Peyer's patch (tissue), 4 donors: ENCODE results near the gene DCDC2.

ENCODE experiments used
- CTCF ChIP-seq, 6 experiments: fragments of 450-650 bp in 4 of 6; fragments of 200-600 bp in 2 of 6; sonication (generic) in 1 of 6; IDR thresholded peaks; one replicate each; pipeline ENCODE4 v1.5.1; 2017 to 2019; ENCODE audit warnings: antibody characterized with exemption in 6 of 6, mild to moderate bottlenecking in 3 of 6, moderate library complexity in 1 of 6
- POLR2A ChIP-seq, 2 donors: fragments of 450-650 bp; IDR thresholded peaks; one replicate each; pipeline ENCODE4 v1.5.1; 2017; ENCODE audit warnings: antibody characterized with exemption in 2 of 2, mild to moderate bottlenecking in 2 of 2, moderate library complexity in 2 of 2

GRCh38 chr6:24357336-24358218, at the start of gene DCDC2:
- no peak for TF ChIP-seq CTCF (IDR thresholded peaks at IDR 0.05)
- no peak for TF ChIP-seq POLR2A (IDR thresholded peaks at IDR 0.05)
